Measurements from ENCODE around the gene VPS26C. TPM values are rescaled to one million over a fixed set of nuclear protein-coding genes. Genes with fewer than 3 reads are reported as not detected.
A peak's percentile ranks its signal among the peaks of the same experiment; 100 is the strongest.

VPS26C gene
- total and polyA plus RNA-seq, 9 of the 15 experiments (the other 6 are each of a cell fraction or from before 2014, with no cell fraction given), result 32.8 to 48.7 (median 42.1) TPM

GRCh38 chr21:37267269-37268185 lies at the start of gene VPS26C (continued):
- TF ChIP-seq PRDM10 (IDR thresholded peaks at IDR 0.05; ENCODE audit: partially characterized antibody), result peak; percentile 89
- TF ChIP-seq ATF1 (CRISPR knock-in tag; IDR thresholded peaks at IDR 0.05), result no peak
- peak; percentile 95 for TF ChIP-seq ATF1 (tag; IDR thresholded peaks at IDR 0.05)
- peak; percentile 86 for TF ChIP-seq C11orf30 (IDR thresholded peaks at IDR 0.05; ENCODE audit: low read depth)
- peak; percentile 2 for TF ChIP-seq ZFP36 (IDR thresholded peaks at IDR 0.05; ENCODE audit: low read depth, low read length, partially characterized antibody)
- TF ChIP-seq CREB1 (IDR thresholded peaks at IDR 0.05), result peak; percentile 76
- peak; percentile 85 for TF ChIP-seq CREB1 (CRISPR knock-in tag; IDR thresholded peaks at IDR 0.05)
- TF ChIP-seq ZBTB43 (CRISPR knock-in tag; IDR thresholded peaks at IDR 0.05), result 0 out of 2 replicates have a peak, but pooled peaks have one; percentile 5
- peak; percentile 60 for TF ChIP-seq HNRNPK (IDR thresholded peaks at IDR 0.05; ENCODE audit: low read depth, low read length, poor library complexity, severe bottlenecking)
- peak; percentile 66 for TF ChIP-seq DMBX1 (CRISPR knock-in tag; IDR thresholded peaks at IDR 0.05; ENCODE audit: borderline replicate concordance)
- TF ChIP-seq CREM (IDR thresholded peaks at IDR 0.05; ENCODE audit: low read depth), result peak; percentile 88
- peak; percentile 89 to 92 for TF ChIP-seq MNT (conservative IDR thresholded peaks at IDR 0.05)
- no peak for TF ChIP-seq NCOA4 (IDR thresholded peaks at IDR 0.05; ENCODE audit: partially characterized antibody)
- TF ChIP-seq ZEB2 (IDR thresholded peaks at IDR 0.05), result peak; percentile 77
- peak; percentile 36 for TF ChIP-seq CBFA2T3 (IDR thresholded peaks at IDR 0.05)
- TF ChIP-seq ZFX (CRISPR knock-in tag; IDR thresholded peaks at IDR 0.05), result peak; percentile 97
- TF ChIP-seq ZSCAN29 (IDR thresholded peaks at IDR 0.05), result no peak
- peak; percentile 60 for TF ChIP-seq TARDBP (IDR thresholded peaks at IDR 0.05)
- TF ChIP-seq MLX (CRISPR knock-in tag; conservative IDR thresholded peaks at IDR 0.05), result 0 out of 4 replicates have a peak, but pooled peaks of 1 of the 2 experiments have one; percentile 51
- TF ChIP-seq CREB3L1 (IDR thresholded peaks at IDR 0.05; ENCODE audit: borderline replicate concordance, low read depth), result peak; percentile 86

Data from K562 (cell line).